ENCODE measurements around the gene MT1G.

MT1G gene

GRCh38 chr16:56662357-56663354, 5.2 kb downstream of the MT1G start:
- DNase-seq, result no peak

DNA sequence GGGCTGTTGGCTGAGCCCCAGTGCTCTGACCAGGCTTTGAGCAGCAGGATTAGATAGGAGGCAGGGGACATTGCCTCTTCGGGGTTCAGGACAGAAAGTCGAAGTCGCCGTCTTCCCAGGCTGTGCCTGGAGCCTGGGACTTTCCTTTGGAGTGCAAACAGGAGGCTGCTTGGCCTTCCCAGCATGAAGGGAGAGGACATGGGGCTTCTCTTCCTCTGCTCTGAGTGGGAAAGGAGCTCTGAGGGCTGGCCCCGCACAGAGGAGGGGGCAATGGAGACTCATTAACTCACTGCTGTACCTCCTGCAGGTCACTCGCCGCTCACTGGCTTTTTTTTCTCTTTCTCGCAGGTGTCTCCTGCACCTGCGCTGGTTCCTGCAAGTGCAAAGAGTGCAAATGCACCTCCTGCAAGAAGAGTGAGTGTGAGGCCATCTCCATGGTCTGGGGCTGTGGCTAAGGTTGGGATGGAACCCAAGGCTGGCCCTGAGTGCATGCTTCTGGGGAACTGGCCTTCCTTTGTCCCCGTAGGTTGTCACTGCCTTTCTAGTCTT, 9.5 kb downstream of the MT1G start:
- no peak for DNase-seq

- DNase-seq, result no peak
Measured at GRCh38 chr16:56657555-56658326, 10.1 kb downstream of the MT1G start, which contains the start of gene MT1F. TSS of gene MT1F (plus strand) at chr16:56657959. CDS start at chr16:56658059, 100 bp downstream.

GRCh38 chr16:56653218-56653617, 14.6 kb downstream of the MT1G start:
- DNase-seq, result no peak

DNA sequence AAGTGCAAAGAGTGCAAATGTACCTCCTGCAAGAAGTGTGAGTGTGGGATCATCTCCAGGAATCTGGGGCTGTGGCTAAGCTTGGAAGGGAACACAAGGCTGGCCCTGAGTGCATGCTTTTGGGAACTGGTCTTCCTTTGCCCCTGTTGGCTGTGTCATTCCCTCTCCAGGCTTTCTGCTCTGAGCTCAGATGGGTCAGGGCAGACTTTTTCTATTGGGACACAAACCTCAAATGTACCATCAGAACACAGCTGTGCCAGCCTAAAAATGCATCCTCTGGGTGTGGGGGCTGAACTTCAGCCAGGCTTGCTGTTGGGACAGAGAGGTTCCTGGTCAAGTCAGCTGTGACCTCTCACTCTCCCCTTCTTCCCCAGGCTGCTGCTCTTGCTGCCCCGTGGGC, 15.3 kb downstream of the MT1G start:
- no peak for DNase-seq

GRCh38 chr16:56651586-56651985, 16.3 kb downstream of the MT1G start, which contains the start of gene MT1B:
TSS of gene MT1B (plus strand) at chr16:56651886. CDS start at chr16:56651954, 68 bp downstream.
- no peak for DNase-seq

GRCh38 chr16:56649820-56650219, 18.0 kb downstream of the MT1G start:
- no peak for DNase-seq

DNA sequence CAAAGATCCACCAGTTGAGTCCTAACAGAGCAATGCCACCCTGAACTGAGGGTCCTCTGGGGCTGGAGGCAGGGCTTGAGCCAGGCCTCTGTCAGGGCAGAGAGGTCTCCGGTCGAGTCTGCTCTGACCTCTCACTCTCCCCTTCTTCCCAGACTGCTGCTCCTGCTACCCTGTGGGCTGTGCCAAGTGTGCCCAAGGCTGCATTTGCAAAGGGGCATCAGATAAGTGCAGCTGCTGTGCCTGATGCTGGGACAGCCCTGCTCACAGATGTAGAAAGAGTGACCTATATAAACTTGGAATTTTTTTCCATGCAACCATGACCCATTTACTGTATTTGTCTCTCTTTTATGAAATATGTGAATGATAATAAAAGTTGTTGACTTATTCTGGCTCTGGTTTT, 18.6 kb downstream of the MT1G start:
- no peak for DNase-seq

- no peak for DNase-seq
Measured at GRCh38 chr16:56647641-56648431, 20.0 kb downstream of the MT1G start.

DNA sequence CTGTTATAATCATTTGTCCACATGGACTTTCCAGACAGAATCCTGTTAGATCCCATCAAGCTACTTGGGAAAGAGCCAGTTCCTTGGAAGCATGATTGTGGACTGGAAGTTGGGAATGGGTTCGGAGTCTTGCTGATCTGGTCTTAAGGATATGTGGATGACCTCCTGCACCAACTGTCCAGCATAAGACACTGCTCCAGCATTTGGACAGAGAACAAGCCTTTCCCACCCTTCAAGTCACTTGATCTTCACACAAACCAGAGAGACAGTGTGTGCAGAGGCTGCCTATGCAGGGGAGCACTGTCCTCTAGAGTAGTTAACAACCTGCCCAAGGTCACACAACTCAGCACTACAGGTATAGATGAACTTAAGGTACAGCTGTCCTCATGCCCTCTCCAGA, 22.0 kb downstream of the MT1G start:
- DNase-seq, result no peak

GRCh38 chr16:56645311-56645710, 22.6 kb downstream of the MT1G start:
- DNase-seq, result no peak

- DNase-seq, result no peak
Measured at GRCh38 chr16:56643833-56644232, 24.0 kb downstream of the MT1G start.

GRCh38 chr16:56643080-56643778, 24.6 kb downstream of the MT1G start:
- no peak for DNase-seq

GRCh38 chr16:56641166-56641565, 26.7 kb downstream of the MT1G start:
- no peak for DNase-seq

DNA sequence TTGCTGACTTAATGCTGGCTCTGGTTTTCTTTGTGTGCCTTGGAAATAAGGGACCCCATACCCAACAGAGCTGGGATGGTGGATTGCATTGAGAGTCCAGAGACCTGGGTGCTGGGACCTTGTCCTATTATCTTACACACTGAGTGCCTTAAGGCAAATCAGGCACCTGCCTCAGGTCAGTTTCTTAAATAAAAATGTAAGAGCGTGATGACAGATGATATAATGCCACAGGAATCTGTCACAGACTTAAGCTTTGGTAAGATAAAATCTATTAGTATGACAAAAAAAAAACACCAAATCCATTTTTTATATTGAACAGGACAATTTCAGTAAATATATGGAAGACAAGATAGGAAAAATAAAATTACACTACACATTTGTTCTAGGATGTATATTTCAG, 27.8 kb downstream of the MT1G start:
- DNase-seq, result no peak

- no peak for DNase-seq
Measured at GRCh38 chr16:56639045-56639444, 28.8 kb downstream of the MT1G start.

DNA sequence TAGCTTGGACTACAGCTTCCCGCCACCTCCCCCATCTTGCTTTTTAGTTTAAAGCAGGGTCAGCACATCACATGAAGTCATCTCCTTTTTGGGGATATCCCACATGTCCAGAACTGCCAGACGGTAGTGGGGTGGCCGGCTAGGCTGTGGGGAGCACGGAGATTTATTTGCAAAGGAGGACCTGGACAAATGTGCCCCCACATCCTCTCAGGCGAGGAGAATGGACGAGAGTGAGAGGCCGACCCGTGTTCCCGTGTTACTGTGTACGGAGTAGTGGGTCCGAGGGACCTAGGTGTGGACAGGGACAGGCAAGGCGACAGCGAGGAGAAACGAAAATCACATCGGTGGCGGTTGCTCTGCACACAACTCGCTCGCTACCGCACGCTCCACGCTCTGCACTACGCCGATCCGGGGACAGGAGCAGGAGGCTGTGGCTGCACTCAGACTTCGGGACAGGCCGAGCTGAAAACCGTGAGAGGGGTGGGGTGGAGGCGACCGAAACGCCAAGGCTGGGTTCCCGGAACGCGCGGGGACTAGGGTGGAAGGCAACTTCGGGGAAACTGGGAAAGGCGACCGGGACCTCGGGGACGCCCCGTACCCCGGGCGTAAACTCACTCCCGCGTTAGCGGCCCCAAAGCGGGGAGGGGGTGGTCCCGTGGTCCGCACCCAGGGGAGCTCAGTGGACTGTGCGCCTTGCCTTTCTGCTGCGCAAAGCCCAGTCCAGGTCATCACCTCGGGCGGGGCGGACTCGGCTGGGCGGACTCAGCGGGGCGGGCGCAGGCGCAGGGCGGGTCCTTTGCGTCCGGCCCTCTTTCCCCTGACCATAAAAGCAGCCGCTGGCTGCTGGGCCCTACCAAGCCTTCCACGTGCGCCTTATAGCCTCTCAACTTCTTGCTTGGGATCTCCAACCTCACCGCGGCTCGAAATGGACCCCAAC, 29.8 kb downstream of the MT1G start, which contains the start of gene MT1A:
Gene MT1A, plus strand, starts transcription at position 853 of the 937 bp plus-strand sequence. Its CDS starts 73 bp downstream, at position 926.
- no peak for DNase-seq

DNA sequence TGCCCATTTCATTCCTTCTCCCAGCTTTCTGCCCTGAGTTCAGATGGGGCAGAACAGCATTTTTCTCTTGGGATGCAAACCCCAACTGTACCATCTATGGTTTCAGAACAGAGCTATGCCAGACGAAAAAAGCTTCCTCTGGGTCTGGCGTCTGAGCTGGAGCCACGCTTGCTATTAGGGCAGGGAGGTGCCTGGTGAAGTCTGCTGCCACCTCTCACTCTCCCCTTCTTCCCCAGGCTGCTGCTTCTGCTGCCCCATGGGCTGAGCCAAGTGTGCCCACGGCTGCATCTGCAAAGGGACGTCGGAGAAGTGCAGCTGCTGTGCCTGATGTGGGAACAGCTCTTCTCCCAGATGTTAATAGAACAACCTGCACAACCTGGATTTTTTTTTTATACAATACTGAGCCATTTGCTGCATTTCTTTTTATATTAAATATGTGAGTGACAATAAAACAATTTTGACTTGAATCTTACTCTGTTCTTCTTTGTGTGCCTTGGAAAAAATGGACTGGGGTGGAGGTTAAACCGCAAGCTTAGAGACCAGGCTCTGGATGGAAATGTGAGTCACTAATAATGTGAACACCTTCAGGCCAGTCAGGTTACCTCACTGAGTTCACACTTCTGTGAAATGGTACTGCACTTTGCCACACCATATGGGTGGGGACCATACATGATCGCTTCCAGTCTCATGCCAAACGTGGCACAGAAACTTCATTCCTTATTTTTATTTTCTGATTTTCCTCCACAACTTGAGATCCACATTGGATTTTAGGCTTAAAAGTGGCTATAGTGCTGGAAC, 31.1 kb downstream of the MT1G start:
- no peak for DNase-seq

GRCh38 chr16:56635441-56635967, 32.4 kb downstream of the MT1G start:
- DNase-seq, result no peak
